Panc1 (cell line): Measurements from ENCODE around the gene GTF2E1.

Source experiments
- POLR2AphosphoS5 ChIP-seq: IDR thresholded peaks from 2 replicates; pipeline ENCODE4 v1.6.1; 2012; ENCODE audit warnings: mild to moderate bottlenecking, low read depth, low read length, moderate library complexity
- SIN3A ChIP-seq: IDR thresholded peaks from 2 replicates; pipeline ENCODE4 v1.6.1; 2012; ENCODE audit warnings: low read depth, mild to moderate bottlenecking, low read length, moderate library complexity, borderline replicate concordance; ENCODE audit not compliant: insufficient read depth
- TF ChIP-seq, protein P1 (sequence below): fragments of 450-650 bp; IDR thresholded peaks from 2 replicates; pipeline ENCODE4 v1.5.1; 2017; ENCODE audit warnings: mild to moderate bottlenecking

DNA sequence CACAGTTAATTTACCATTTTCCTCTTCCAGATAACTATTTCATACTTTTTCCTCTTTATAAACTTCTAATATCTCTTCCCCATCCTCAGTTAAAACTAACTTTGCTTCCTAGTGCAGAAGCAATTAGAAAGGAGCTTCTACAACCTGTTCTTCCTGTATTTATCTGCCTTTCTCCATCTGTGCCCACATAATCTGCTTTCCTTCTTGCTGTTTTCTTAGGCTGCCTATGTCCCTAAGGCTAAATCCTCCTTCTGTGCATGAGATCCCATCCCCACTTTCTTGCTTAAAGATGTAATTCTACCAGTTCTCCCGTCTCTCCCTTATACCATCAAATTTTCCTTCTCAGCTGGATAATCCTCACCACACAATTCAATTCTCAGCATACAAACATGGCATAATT is 32.2 kb upstream of the GTF2E1 start:
- TF ChIP-seq, protein P1, sequence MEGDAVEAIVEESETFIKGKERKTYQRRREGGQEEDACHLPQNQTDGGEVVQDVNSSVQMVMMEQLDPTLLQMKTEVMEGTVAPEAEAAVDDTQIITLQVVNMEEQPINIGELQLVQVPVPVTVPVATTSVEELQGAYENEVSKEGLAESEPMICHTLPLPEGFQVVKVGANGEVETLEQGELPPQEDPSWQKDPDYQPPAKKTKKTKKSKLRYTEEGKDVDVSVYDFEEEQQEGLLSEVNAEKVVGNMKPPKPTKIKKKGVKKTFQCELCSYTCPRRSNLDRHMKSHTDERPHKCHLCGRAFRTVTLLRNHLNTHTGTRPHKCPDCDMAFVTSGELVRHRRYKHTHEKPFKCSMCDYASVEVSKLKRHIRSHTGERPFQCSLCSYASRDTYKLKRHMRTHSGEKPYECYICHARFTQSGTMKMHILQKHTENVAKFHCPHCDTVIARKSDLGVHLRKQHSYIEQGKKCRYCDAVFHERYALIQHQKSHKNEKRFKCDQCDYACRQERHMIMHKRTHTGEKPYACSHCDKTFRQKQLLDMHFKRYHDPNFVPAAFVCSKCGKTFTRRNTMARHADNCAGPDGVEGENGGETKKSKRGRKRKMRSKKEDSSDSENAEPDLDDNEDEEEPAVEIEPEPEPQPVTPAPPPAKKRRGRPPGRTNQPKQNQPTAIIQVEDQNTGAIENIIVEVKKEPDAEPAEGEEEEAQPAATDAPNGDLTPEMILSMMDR, result no peak
- TF ChIP-seq POLR2AphosphoS5 (no peak), SIN3A (no peak)
